B cell (primary cell): ENCODE results near the gene POLDIP3.

Experiments
- EZH2 ChIP-seq: IDR thresholded peaks from 2 replicates; pipeline ENCODE4 v1.6.1; 2012; ENCODE audit warnings: borderline replicate concordance, low read depth, mild to moderate bottlenecking, moderate library complexity, low read length; ENCODE audit not compliant: insufficient read depth, poor library complexity, severe bottlenecking
- TF ChIP-seq, protein P1 (sequence below): fragments of 200-600 bp; IDR thresholded peaks from one replicate; pipeline ENCODE4 v1.8.0; 2022; ENCODE audit warnings: antibody characterized with exemption, mild to moderate bottlenecking

GRCh38 chr22:42548597-42549330 lies 65.9 kb downstream of the POLDIP3 start:
- TF ChIP-seq, protein P1, sequence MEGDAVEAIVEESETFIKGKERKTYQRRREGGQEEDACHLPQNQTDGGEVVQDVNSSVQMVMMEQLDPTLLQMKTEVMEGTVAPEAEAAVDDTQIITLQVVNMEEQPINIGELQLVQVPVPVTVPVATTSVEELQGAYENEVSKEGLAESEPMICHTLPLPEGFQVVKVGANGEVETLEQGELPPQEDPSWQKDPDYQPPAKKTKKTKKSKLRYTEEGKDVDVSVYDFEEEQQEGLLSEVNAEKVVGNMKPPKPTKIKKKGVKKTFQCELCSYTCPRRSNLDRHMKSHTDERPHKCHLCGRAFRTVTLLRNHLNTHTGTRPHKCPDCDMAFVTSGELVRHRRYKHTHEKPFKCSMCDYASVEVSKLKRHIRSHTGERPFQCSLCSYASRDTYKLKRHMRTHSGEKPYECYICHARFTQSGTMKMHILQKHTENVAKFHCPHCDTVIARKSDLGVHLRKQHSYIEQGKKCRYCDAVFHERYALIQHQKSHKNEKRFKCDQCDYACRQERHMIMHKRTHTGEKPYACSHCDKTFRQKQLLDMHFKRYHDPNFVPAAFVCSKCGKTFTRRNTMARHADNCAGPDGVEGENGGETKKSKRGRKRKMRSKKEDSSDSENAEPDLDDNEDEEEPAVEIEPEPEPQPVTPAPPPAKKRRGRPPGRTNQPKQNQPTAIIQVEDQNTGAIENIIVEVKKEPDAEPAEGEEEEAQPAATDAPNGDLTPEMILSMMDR: no peak
- no peak for TF ChIP-seq EZH2
